Chondrocyte (in vitro differentiated cells): Measurements from ENCODE around the gene TXNDC12. TPM values are rescaled to one million over a fixed set of nuclear protein-coding genes. Genes with fewer than 3 reads are reported as not detected.
"Not testable (repeated sequence)": the region's sequence is repeated elsewhere in the genome, so short reads cannot be mapped to it uniquely, and the experiment has no call there.

Experiments used
- DNase-seq: peaks from one replicate; pipeline ENCODE4 v3.0.0; 2021; ENCODE audit warnings: mixed read lengths, low spot score
- H3K27ac Mint-ChIP-seq: one replicate; pipeline ENCODE4 v1.8.0; 2021; ENCODE audit warnings: mild to moderate bottlenecking, moderate library complexity, mixed read lengths; ENCODE audit not compliant: unreplicated experiment
- H3K27me3 Mint-ChIP-seq: 2 replicates; pipeline ENCODE4 v1.8.0; 2021; ENCODE audit warnings: low read depth, mixed read lengths
- H3K36me3 Mint-ChIP-seq: 2 replicates; pipeline ENCODE4 v1.8.0; 2021; ENCODE audit warnings: low read depth, mixed read lengths
- H3K4me1 Mint-ChIP-seq: 2 replicates; pipeline ENCODE4 v1.8.0; 2021; ENCODE audit warnings: low read depth, mild to moderate bottlenecking, mixed read lengths
- H3K4me3 Mint-ChIP-seq: one replicate; pipeline ENCODE4 v1.8.0; 2021; ENCODE audit warnings: mild to moderate bottlenecking, moderate library complexity, mixed read lengths; ENCODE audit not compliant: unreplicated experiment
- H3K9me3 Mint-ChIP-seq: 2 replicates; pipeline ENCODE4 v1.8.0; 2021; ENCODE audit warnings: low read depth, mixed read lengths
- CTCF ChIP-seq: fragments of 200-600 bp; sonication (generic); IDR thresholded peaks from 2 replicates; pipeline ENCODE4 v1.5.0; 2021; ENCODE audit warnings: antibody characterized with exemption, mild to moderate bottlenecking, moderate library complexity
- long read RNA-seq: library from polyadenylated mRNA; stranded (forward); transcript quantifications from one replicate; pipeline ENCODE4 v2.0.0, GENCODE V29; 2021
- total RNA-seq: library from RNA; stranded (reverse); gene quantifications from 3 replicates; pipeline ENCODE4 v1.2.1, GENCODE V29; 2021

Gene TXNDC12
- total RNA-seq, result 47.5 to 55.0 TPM (median 54.8 TPM) in 3 replicates
- long read RNA-seq, transcript TXNDC12-201 (7 exons, 2,396 nt), result major isoform, 103 of 109 reads
- long read RNA-seq, partial matches to known transcripts, result 1 of 109 reads
- long read RNA-seq, other reads (novel, unspliced or antisense), result 3 of 109 reads

DNA sequence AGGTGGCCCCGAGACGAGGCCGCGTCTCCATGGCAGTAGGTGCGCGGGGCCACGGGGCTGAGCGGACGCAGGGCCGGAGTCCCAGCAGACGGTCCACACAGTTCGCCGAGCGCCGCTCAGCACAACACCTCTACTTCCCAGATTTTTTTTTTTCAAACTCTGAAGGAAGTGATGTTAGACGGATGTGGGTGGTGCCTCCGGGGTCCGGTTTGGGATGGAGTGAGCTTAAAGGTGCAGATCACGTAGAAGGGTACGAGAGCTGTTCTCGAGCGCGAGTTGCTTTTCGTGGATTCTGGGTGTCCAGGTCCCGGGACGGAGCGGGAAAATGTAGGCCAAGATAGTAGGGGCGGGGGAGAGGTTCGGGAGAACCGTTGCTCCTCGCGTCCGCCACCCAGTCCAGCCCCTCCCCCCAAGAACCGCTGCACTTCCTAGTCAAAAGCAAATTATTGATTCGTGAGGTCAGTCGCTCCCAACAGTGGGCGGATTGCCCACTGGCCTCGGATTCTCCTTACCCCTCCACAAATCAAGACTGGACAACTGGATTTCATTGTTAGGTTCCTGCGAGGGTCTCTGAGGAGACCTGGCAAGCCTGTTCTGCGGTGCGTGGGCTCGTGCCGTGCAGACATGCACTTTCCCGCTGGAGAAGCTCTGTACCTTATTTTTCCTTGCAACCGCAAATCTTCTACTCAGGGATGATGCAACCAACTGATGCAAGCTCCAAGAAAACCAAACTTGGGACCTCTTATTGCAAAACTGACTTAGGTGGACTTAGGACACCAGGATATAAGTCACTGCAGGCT is at the start of gene TXNDC12:
TXNDC12 (minus strand) TSS at position 126 of the 800 bp plus-strand sequence; CDS start at position 31, 95 bp downstream.
- DNase-seq, result no peak
- Mint-ChIP-seq H3K9me3 (no peaks in the 10 kb centered on the region), H3K27me3 (no peaks in the 10 kb centered on the region), H3K4me1 (peaks cover 61% of the 10 kb centered on the region), H3K36me3 (peaks cover 3% of the 10 kb centered on the region), H3K4me3 (peak within 1 kb of the TSS; percentile 93), H3K27ac (peak within 1 kb of the TSS; percentile 99)
- no peak for TF ChIP-seq CTCF

DNA sequence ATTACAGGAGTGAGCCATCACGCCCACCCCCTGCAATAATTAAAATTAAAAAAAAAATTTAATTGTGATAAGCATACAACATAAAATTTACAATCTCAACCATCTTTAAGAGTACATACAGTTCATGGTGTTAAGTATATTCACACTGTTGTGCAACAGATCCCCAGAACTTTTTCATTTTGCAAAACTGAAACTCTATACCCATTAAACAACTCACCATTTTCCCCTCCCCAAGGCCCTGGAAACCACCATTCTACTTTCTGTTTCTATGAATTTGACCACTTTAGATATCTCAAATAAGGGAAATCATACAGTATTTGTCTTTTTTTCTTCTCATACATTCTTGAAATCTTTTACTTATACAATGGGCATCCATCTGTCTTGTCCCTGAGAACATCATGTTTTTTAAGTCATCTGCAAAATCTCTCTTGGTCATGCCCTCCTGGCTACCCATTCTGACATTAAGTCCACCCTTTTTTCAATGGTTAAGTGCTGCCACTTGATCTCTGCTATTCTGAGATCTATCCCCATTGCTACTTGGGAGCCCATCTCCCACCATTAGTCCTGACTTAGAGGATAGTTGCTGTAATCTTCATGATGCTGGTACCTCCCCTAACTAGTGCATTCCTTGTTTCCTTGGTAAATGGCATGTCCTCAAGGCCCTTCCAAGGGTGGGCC is 47.5 kb upstream of the TXNDC12 start:
- no peaks in the 10 kb centered on the region for H3K4me1 Mint-ChIP-seq
- H3K27ac Mint-ChIP-seq, result no peak overlapping the region
- H3K36me3 Mint-ChIP-seq, result no peaks in the 10 kb centered on the region
- H3K27me3 Mint-ChIP-seq, result no peaks in the 10 kb centered on the region
- DNase-seq, result no peak
- H3K4me3 Mint-ChIP-seq, result no peak overlapping the region
- no peaks in the 10 kb centered on the region for H3K9me3 Mint-ChIP-seq
- no peak for TF ChIP-seq CTCF

DNA sequence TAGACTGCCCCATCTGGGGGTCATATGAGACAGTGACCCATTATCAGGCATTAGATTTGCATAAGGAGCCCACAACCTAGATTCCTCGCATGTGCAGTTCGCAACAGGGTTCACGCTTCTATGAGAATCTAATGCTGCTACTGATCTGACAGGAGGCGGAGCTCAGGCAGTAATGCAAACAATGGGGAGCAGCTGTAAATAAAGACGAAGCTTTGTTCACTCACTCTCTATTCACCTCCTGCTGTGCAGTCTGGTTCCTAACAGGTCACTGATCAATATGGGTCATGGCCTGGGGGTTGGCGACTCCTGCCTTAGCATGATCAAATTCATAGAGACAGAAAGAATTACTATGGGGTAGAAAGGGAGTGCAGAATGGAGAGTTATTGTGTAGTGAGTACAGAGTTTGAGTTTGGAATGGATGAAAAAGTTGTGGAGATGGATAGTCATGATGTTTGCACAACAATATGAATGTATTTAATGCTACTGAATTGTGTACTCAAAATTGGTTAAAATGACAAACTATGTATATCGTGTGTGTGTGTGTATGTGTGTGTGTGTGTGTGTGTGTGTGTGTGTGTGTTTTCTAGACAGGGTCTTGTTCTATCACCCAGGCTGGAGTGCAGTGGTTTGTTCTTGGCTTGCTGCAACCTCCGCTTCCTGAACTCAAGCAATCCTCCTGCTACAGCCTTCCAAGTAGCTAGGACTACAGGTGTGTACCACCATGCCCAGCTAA is 43.3 kb upstream of the TXNDC12 start:
- TF ChIP-seq CTCF, result no peak
- Mint-ChIP-seq H3K4me3 (no peak overlapping the region), H3K27me3 (no peaks in the 10 kb centered on the region), H3K27ac (no peak overlapping the region), H3K36me3 (no peaks in the 10 kb centered on the region), H3K4me1 (no peaks in the 10 kb centered on the region), H3K9me3 (no peaks in the 10 kb centered on the region)
- DNase-seq, result no peak

DNA sequence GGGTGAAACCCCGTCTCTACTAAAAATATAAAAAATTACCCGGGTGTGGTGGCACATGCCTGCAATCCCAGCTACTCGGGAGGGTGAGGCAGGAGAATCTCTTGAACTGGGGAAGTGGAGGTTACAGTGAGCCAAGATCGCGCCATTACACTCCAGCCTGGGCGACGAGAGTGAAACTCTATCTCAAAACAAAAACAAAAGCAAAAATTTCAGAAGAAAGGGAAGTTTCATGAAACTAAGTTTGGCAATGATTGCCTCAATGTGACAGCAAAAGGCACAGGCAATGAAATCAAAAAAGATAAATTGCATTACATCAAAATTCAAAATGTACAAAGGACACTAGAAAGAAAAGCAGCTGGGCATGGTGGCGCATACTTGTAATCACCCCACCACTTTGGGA is 41.2 kb upstream of the TXNDC12 start:
- no peak for TF ChIP-seq CTCF
- Mint-ChIP-seq H3K36me3 (peaks cover 5% of the 10 kb centered on the region), H3K27me3 (no peaks in the 10 kb centered on the region), H3K9me3 (no peaks in the 10 kb centered on the region), H3K4me1 (no peaks in the 10 kb centered on the region), H3K27ac (no peak overlapping the region), H3K4me3 (no peak overlapping the region)
- DNase-seq, result no peak

DNA sequence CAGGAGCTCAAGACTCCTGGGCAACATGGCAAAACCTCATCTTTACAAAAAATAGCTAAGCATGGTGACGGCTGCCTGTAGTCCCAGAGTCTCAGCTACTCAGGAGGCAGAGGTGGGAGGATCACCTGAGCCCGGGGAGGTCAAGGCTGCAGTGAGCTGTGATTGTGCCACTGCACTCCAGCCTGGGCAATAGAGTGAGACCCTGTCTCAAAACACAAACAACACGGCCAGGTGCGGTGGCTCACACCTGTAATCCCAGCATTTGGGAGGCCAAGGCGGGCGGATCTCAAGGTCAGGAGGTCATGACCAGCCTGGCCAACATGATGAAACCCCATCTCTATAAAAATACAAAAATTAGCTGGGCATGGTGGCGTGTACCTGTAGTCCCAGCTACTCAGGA is 39.3 kb upstream of the TXNDC12 start:
- H3K27ac Mint-ChIP-seq, H3K27me3 Mint-ChIP-seq, DNase-seq, H3K4me3 Mint-ChIP-seq, H3K4me1 Mint-ChIP-seq, H3K9me3 Mint-ChIP-seq: not testable (repeated sequence)
- peaks cover 18% of the 10 kb centered on the region for H3K36me3 Mint-ChIP-seq

DNA sequence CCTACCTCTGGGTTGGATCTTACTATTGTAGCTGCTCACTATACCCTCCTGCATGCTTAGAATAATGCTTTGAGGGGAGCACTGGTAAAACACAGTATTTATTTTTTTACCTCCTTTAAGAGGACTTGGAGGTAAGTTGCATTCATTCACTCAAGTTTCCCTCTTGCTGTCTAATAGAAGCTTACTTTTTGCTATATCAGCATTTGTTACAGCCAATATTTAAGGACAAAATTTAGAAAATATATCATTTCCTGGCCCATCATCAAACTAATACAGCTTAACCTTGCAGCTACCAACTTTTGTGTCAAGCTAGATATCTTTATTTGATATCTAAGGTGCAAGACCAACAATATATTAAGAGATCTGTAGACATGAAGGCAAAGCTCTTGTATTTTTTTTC is 32.9 kb upstream of the TXNDC12 start:
- H3K4me3 Mint-ChIP-seq, DNase-seq, H3K27me3 Mint-ChIP-seq, H3K9me3 Mint-ChIP-seq, H3K4me1 Mint-ChIP-seq, H3K27ac Mint-ChIP-seq: not testable (repeated sequence)
- peaks cover 31% of the 10 kb centered on the region for H3K36me3 Mint-ChIP-seq
